Skeletal muscle satellite cell (primary cell): ENCODE measurements around the gene PLA2G4F.

Source experiments
- H3K27me3 ChIP-seq: 2 replicates; pipeline ENCODE4 v1.7.0; 2013; ENCODE audit warnings: low read length; ENCODE audit not compliant: control insufficient read depth, insufficient read depth
- H3K36me3 ChIP-seq: 2 replicates; pipeline ENCODE4 v1.7.0; 2013; ENCODE audit warnings: mild to moderate bottlenecking, control low read depth, low read length; ENCODE audit not compliant: insufficient read depth
- H3K4me1 ChIP-seq: 2 replicates; pipeline ENCODE4 v1.7.0; 2013; ENCODE audit warnings: low read length; ENCODE audit not compliant: control insufficient read depth, insufficient read depth
- H3K4me2 ChIP-seq: 2 replicates; pipeline ENCODE4 v1.7.0; 2013; ENCODE audit warnings: mild to moderate bottlenecking, low read length
- H3K4me3 ChIP-seq: 2 replicates; pipeline ENCODE4 v1.7.0; 2013; ENCODE audit warnings: low read length
- H3K9ac ChIP-seq: 2 replicates; pipeline ENCODE4 v1.7.0; 2013; ENCODE audit warnings: mild to moderate bottlenecking, low read depth, low read length, moderate library complexity
- H3K9me3 ChIP-seq: replicated peaks from 2 replicates; pipeline ENCODE4 v1.7.0; 2013; ENCODE audit warnings: mild to moderate bottlenecking, control low read depth, low read length

PLA2G4F gene

GRCh38 chr15:42143866-42144625 lies 12.4 kb downstream of the PLA2G4F start:
- H3K9ac ChIP-seq, result no peak overlapping the region
- H3K4me2 ChIP-seq, result no peak overlapping the region
- no peaks in the 10 kb centered on the region for H3K4me1 ChIP-seq
- peaks cover 74% of the 10 kb centered on the region for H3K27me3 ChIP-seq
- H3K9me3 ChIP-seq, result no peaks in the 10 kb centered on the region
- H3K36me3 ChIP-seq, result no peaks in the 10 kb centered on the region
- H3K4me3 ChIP-seq, result no peak overlapping the region

- Histone ChIP-seq H3K9me3 (no peaks in the 10 kb centered on the region), H3K4me1 (no peaks in the 10 kb centered on the region), H3K36me3 (no peaks in the 10 kb centered on the region), H3K4me2 (no peak overlapping the region), H3K9ac (no peak overlapping the region), H3K27me3 (peaks cover 75% of the 10 kb centered on the region), H3K4me3 (no peak overlapping the region)
Observed at GRCh38 chr15:42143356-42143755, 13.1 kb downstream of the PLA2G4F start.

DNA sequence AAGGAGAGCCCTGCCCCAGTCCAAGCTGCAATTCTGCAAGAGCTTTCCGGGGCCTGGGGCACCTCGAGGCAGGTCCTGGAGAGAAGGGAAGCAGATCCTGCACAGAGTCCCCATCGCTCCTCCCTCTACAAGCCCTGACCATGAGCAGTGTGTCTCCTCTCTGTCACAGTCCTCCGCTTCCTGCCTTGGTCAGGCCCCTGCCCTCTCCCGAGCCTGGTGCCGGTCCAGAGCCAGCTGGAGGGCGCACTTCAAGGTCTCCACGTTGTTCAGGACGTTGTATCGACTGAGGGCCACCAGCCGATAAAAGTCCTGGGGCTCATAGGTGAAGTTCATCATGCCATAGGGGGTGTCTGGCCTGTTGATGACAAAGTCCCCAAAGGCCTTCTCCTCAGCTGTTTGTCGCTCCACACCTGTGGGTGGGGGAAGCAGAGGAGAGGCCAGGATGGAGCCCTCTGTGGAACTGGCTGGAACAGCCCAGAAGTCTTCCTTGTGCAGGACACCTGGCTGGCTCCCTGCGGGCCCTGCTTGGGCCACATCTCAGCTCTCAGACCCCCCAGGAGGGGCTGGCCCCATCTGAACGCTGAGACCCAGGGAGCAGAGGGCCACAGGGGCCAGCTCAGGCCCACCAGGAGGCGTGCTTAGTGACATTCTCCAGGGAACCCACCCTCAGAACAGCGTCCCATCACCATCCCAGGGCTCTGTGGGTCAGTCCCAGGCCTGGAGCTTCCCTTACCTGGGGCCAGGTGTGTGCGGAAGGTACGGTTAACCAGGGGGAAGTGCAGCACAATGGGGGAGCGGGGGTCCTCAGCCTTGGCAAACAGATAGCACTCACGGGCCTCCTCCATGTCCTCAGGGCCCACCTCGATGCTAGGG lies 14.4 kb downstream of the PLA2G4F start:
- H3K4me1 ChIP-seq, result no peaks in the 10 kb centered on the region
- H3K36me3 ChIP-seq, result no peaks in the 10 kb centered on the region
- H3K27me3 ChIP-seq, result peaks cover 79% of the 10 kb centered on the region
- H3K4me2 ChIP-seq, result no peak overlapping the region
- H3K4me3 ChIP-seq, result no peak overlapping the region
- no peaks in the 10 kb centered on the region for H3K9me3 ChIP-seq
- H3K9ac ChIP-seq, result no peak overlapping the region

GRCh38 chr15:42141246-42141645 lies 15.2 kb downstream of the PLA2G4F start:
- no peaks in the 10 kb centered on the region for H3K36me3 ChIP-seq
- H3K27me3 ChIP-seq, result peaks cover 79% of the 10 kb centered on the region
- H3K9ac ChIP-seq, result no peak overlapping the region
- no peak overlapping the region for H3K4me3 ChIP-seq
- no peaks in the 10 kb centered on the region for H3K4me1 ChIP-seq
- no peaks in the 10 kb centered on the region for H3K9me3 ChIP-seq
- H3K4me2 ChIP-seq, result no peak overlapping the region

DNA sequence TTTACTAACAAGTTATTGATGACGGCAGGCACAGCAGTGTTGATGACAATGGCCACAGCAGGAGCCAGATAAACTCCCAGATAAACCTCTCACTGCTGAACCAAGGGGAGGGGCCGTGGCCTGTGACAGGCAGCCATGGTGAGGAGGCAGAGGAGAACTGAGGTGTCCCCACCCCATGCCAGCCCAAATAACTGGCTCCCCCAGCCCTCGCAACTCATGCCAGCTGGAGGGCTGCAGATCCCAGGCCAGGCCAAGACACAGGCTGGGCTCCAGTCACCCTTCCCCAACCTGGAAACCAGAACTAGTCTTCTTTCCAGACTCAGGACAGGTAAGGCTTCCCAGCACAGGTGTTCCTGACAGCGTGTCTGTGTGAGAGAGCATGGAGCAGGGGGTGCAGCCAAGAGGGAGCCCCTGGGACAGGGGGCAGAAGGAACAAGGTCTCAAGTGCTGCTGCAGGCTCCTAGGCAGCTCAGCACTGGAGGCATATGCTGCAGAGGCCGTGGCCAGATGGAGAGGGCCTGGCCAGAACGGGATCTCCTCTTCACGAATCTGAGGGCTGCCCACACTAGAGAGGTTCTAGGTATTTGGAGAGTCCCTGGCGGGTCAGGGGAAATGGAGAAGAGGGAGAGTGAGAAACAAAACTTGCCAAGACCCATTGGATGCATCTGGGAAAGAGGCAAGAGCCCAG lies 15.9 kb downstream of the PLA2G4F start:
- peaks cover 72% of the 10 kb centered on the region for H3K27me3 ChIP-seq
- no peaks in the 10 kb centered on the region for H3K9me3 ChIP-seq
- H3K4me1 ChIP-seq, result no peaks in the 10 kb centered on the region
- H3K36me3 ChIP-seq, result no peaks in the 10 kb centered on the region
- no peak overlapping the region for H3K9ac ChIP-seq
- no peak overlapping the region for H3K4me2 ChIP-seq
- H3K4me3 ChIP-seq, result no peak overlapping the region

DNA sequence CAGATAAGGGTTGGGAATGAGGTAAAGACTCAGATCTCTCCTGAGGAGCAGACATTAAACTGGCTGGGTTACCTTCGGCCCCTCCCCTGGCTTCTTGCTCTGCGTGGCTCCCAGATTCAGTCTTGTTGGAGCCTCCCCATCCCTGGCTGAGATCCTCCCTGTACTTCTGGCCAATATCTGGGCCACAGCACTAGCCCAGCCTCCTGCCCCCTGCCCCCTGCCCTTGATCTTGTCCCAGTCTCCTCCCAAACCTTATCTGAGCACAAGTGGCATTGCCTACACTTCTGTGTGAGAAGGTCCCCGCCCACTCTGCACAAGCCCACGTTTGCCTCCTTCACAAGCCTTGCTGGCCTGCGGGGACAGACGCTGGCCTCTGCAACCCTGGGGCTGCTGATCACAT lies 16.8 kb downstream of the PLA2G4F start:
- H3K9me3 ChIP-seq, result no peaks in the 10 kb centered on the region
- peaks cover 66% of the 10 kb centered on the region for H3K27me3 ChIP-seq
- H3K4me3 ChIP-seq, result no peak overlapping the region
- no peaks in the 10 kb centered on the region for H3K36me3 ChIP-seq
- H3K4me2 ChIP-seq, result no peak overlapping the region
- H3K4me1 ChIP-seq, result no peaks in the 10 kb centered on the region
- H3K9ac ChIP-seq, result no peak overlapping the region

GRCh38 chr15:42138968-42139386 lies 17.5 kb downstream of the PLA2G4F start:
- Histone ChIP-seq H3K4me2 (no peak overlapping the region), H3K9ac (no peak overlapping the region), H3K4me1 (no peaks in the 10 kb centered on the region), H3K9me3 (no peaks in the 10 kb centered on the region), H3K36me3 (no peaks in the 10 kb centered on the region), H3K4me3 (no peak overlapping the region), H3K27me3 (peaks cover 62% of the 10 kb centered on the region)

DNA sequence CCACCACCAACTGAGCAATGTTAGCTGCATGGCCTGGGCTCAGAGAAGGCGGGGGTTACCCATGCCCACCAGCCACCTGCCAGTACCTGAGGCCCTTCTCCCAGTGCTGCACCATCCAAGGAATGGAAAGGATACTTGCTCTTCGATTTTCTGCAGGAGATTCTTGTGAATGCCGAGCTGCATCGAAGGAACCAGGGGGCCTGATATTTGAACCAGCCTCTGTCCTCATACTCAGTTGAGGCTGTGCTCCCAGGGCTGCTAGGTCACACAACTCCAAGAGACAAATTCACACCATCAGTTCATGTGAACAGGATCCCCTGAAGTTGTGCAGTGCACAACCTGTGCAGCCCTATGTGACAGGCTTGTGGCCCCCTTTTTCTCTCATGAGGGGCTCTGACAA lies 18.0 kb downstream of the PLA2G4F start:
- peaks cover 60% of the 10 kb centered on the region for H3K27me3 ChIP-seq

GRCh38 chr15:42137461-42138261 lies 18.8 kb downstream of the PLA2G4F start:
- no peak overlapping the region for H3K9ac ChIP-seq
- no peaks in the 10 kb centered on the region for H3K4me1 ChIP-seq
- H3K27me3 ChIP-seq, result peaks cover 64% of the 10 kb centered on the region
- no peak overlapping the region for H3K4me2 ChIP-seq
- H3K9me3 ChIP-seq, result no peaks in the 10 kb centered on the region
- H3K36me3 ChIP-seq, result no peaks in the 10 kb centered on the region
- H3K4me3 ChIP-seq, result no peak overlapping the region

More for the DNA sequence above, 18.0 kb downstream of the PLA2G4F start:
- H3K36me3 ChIP-seq, result no peaks in the 10 kb centered on the region
- H3K4me2 ChIP-seq, result no peak overlapping the region
- H3K9ac ChIP-seq, result no peak overlapping the region
- H3K4me3 ChIP-seq, result no peak overlapping the region
- no peaks in the 10 kb centered on the region for H3K4me1 ChIP-seq
- H3K9me3 ChIP-seq, result no peaks in the 10 kb centered on the region

GRCh38 chr15:42136513-42136912 lies 19.9 kb downstream of the PLA2G4F start:
- Histone ChIP-seq H3K9me3 (no peaks in the 10 kb centered on the region), H3K4me3 (no peak overlapping the region), H3K4me1 (no peaks in the 10 kb centered on the region), H3K9ac (no peak overlapping the region), H3K27me3 (peaks cover 68% of the 10 kb centered on the region), H3K4me2 (no peak overlapping the region), H3K36me3 (no peaks in the 10 kb centered on the region)

- no peaks in the 10 kb centered on the region for H3K4me1 ChIP-seq
- H3K27me3 ChIP-seq, result peaks cover 68% of the 10 kb centered on the region
- H3K36me3 ChIP-seq, result no peaks in the 10 kb centered on the region
- no peak overlapping the region for H3K9ac ChIP-seq
- H3K4me3 ChIP-seq, result no peak overlapping the region
- H3K4me2 ChIP-seq, result no peak overlapping the region
- no peaks in the 10 kb centered on the region for H3K9me3 ChIP-seq
Observed at GRCh38 chr15:42135351-42135750, 21.1 kb downstream of the PLA2G4F start.
